IPS DF 19.7 (cell line): Measurements from ENCODE around the gene CD34.
A peak's percentile ranks its signal among the peaks of the same experiment; 100 is the strongest.
"Not testable (repeated sequence)": the region's sequence is repeated elsewhere in the genome, so short reads cannot be mapped to it uniquely, and the experiment has no call there.

Experiments used
- DNase-seq: peaks from one replicate; pipeline ENCODE4 v3.0.0-alpha.2; 2013; ENCODE audit warnings: low read depth, low spot score

The CD34 gene

DNA sequence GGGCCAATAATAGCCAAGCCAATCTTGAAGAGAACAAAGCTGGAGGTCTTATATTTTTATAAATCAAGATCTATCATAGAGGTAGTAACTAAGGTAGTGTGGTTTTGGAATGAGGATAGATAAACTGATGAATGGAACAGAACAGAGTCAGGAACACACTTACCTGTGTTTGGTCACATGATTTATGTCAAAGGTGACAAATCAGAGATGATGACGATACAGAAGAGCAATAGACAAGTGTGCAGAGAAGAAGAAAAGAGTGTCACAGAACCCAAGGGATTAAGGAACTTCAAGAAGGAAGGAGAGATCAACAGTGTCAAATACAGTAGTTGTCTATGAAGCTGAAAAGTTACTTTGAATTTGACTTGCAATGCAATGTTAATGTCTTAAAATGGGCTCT is 16.1 kb upstream of the CD34 start:
- DNase-seq: no peak

- DNase-seq: not testable (repeated sequence)
These were observed 15.0 kb upstream of the CD34 start for GRCh38 chr1:207925969-207926368.

- DNase-seq: peak; percentile 25
These were observed 14.3 kb upstream of the CD34 start for GRCh38 chr1:207925210-207925609.

- no peak for DNase-seq
These were observed 12.6 kb upstream of the CD34 start for GRCh38 chr1:207923561-207923960.

GRCh38 chr1:207923121-207923520 is 12.2 kb upstream of the CD34 start:
- no peak for DNase-seq

DNA sequence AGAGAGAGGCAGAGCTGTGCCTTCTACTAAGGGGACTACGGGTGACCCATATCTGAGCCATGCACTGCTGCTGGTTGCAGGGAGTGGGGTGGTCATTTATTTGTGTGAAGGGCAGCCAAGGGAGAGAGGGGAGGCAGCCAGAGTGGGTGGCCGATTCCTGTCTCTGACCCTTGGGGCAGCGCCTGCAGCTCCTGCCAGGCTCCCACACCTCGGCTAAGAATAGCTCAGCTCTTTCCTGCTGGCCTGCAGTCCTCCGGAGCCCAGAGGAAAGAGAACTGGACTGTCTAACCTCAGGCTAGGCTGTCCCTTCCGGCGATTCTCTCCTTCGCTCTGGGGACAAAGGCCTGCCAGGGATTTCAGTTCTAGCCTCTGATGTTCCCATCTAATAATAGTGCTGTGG is 11.6 kb upstream of the CD34 start:
- no peak for DNase-seq

GRCh38 chr1:207921321-207921720 is 10.4 kb upstream of the CD34 start:
- DNase-seq: no peak

DNA sequence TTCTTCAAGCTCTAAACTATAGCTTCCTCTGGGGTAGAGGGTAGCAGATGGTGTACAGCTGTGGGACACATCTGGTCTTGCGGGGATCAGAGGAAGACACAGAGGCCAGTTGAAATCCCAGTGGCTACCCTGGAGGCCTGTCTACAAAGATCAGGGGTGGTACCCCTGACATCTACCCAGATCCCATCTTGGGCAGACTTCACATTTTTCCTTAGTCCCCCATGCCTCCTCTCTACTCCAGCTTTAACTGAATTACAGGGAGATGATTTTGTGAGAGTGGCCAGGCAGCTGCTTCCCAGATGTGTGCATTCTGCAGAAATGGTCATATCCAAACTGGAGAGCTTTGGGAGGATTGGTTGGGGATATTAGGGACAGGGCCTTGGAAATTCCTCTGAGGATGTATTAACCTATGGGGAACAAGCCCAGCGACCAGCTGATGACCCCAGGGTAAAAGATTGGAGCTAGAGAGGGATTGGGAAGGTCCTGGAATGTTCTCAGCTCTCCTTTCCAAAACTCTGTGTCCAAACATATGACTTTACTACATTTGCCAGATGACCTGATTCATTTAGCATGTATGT is 9.6 kb upstream of the CD34 start:
- DNase-seq: no peak

DNA sequence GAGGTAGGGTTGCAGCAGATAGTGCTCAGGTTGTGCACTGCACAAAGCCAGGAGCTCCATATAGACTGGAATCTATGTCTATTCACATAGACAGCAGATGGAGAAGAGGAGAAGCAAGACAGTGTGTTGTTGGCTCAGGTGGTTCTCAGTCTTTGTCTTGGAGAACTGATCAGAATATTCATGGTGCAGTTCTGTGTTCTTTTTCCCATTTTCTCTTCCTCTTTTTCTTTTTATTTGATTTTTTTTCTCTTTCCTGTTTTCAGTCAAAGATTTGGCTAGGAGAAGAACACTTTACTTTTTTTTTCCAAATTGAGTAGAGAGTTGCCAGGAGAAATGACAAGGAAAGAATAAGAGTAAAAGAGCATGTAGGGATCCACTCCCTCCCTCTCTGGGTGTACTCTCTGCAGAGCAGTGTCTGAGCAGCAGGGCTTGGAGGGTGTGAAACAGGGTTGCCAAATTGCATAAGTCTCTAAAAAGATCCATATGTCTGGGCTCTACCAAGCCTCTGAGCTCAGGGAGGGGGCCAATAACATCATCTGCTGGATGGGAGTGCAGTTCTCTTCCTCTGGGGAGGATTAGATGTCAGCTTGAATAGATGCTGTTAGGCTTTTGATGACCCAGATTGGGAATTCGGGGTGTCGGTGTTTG is 8.7 kb upstream of the CD34 start:
- DNase-seq: no peak

DNA sequence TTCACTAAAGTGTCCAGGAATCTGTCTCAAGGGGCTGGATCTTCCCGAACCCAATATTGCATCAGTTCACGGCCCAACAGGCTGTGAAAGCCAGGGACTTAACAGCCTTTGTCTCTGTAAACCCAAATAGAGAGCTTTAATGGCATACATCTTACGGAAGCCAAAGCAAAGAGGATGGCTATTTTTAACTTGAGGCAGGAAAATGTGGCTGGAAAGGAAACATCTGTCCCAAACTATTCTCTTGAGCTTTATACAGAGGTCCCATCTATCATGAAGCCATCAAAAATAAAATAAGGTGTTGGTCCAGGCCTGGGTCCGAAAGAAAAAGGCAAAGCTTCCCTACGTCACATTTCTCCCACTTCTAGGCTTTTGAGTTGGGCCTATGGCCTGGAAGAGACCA is 7.7 kb upstream of the CD34 start:
- DNase-seq: no peak

- no peak for DNase-seq
These were observed 7.1 kb upstream of the CD34 start for GRCh38 chr1:207918011-207918410.

- DNase-seq: no peak
These were observed 6.2 kb upstream of the CD34 start for GRCh38 chr1:207917080-207917479.

GRCh38 chr1:207913951-207914350 is 3.0 kb upstream of the CD34 start:
- DNase-seq: no peak

DNA sequence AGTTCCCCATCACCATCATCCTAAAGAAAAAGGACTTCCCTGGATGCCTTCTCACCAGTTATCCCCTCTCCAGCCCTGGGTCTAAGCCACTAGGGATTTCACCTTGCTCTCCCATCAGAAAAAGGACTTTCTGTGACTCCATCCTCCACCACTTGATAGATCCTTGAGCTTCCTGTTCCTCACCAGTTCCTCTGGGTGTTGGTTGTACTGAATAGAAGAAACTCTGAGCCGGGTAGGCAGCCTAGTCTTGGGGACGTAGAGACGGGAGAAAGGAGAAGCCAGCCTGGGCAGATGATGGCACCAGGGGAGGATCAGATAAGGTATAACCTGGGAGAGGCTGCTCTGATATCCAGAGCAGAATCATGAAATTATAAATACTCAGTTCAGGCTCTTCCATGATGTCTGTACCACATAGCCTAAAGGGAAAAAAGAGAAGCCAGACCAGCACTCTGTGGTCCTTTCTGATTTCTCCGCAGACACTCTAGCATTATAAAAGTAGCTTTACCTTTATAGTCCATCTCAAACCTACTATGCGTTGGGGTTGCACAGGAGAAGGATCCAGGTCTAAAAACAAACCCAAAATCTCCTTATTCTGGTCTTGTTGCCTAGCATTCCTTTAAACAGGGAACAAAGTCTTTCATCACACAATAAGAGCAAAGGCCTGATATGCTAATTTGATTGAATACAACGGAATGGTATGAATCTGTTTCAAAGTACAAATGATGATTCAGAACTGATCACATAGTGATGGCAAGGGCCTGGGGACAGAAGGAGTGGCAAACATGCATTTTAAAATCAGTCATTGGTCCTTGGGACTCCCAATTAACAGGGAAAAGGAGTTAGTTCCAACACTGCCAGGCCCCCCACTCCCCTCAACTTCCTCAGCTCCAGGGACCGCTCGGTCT is 1.2 kb upstream of the CD34 start:
- no peak for DNase-seq

DNA sequence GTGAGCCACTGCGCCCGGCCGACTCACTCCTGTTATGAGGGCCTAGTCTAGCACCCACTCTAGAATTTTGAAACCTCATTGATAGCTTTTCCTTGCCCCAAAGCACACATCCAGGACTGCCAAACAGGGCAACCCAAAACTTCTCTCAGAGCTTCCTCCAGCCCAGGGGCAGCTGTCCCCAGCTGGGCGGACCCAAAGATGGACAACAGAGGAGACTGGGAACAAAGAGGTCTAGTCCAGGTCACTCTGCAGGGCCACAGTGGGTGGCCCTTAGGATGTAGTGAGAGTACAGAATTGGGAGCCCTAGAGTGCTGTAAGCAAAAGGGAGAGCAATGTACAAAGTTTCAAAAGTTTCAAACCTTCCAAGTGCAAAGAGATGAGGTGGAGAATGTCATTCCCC is 1.2 kb downstream of the CD34 start:
- no peak for DNase-seq

DNA sequence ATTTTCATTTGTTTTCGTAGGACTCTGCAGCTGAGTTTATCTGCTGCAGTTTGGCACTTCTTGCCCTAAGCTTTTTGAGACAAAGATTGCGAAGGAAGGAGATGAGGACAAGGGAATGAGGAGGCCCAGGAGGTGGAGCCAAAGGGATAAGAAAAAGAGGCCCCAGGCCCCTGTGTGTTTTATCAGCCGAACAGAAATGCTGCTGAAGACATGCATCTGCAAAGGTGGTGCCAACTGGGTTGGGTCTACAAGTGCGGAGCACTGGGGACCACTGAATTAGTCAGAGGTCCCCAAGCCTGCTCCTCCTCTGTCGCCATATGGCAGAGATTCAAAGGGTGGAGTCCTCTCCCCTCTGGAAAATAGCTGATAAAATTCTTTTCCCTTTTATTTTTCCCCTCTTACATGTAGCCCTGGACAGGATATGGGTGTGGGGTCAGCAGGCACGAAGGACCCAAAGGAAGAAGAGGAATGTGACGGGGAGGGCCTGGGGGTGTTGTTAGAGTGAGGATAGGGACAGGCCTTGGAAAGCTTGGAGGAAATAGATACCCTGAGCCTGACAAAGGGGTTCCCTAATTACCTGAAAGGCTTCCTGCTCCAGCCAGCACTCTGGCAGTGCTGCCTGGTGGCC is 2.7 kb downstream of the CD34 start:
- DNase-seq: no peak

DNA sequence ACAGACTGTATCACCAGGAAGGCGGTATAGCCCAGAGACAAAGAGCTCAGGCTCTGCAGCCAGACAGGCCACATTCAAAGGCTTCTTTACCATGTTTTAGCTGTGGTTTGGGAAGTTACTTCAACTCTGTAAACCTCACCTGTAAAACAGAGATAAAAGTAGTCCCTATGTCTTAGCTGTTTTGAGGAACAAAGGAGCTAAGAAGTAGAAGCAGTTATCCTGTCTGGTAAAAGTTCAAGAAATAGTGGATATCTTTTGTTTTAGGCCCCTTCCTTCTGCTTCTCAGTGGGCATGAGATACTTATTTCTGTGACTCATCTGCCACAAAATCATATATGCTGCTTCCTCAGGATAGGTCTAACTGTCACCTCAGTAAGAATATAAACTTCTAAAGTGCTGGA is 6.5 kb downstream of the CD34 start:
- no peak for DNase-seq

DNA sequence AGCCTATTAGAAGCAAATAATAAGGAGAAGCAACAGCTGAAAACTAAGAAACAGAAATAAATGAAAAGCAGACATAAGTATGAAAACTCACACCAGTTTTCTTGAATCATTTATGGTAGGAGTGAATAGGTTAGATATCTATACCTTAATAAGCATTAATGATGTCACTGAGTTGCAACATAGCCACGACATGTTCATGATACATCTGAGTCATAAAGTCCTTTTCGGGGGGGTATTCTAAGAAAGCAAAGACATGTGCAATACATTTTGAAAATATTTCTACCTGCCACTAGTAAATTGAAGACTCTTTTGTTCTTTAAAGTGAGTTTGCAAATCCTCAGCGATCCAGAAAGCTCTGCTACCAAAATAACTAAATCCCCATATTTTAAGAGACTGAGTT is 7.2 kb downstream of the CD34 start:
- DNase-seq: no peak

GRCh38 chr1:207903053-207903452 is 7.9 kb downstream of the CD34 start:
- DNase-seq: no peak

DNA sequence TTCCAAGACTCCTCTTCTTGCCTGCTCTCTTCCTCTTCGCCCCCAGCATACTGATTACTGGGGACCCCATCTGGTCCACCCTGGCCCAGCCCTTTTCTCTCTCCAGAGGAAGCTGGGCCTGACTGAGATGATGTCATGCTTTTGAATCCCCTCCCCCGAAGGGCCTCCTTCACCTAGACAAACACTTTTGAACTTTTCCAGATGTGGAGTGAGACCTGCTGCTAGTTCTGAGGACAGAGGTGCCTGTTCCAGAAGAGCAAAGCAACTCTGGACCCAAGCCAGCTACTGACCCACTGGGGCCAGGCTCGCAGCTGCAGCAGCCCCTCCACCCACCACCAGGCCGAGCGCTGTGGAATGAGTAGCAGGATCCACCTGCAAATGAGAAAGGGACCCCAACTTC is 8.4 kb downstream of the CD34 start:
- DNase-seq: no peak

GRCh38 chr1:207901041-207901653 is 9.8 kb downstream of the CD34 start:
- DNase-seq: no peak

- no peak for DNase-seq
These were observed 12.1 kb downstream of the CD34 start for GRCh38 chr1:207898836-207899235.
